PFSK-1 (cell line): Measurements from ENCODE around the gene SH3PXD2A.

Experiments
- FOXP2 ChIP-seq: optimal IDR thresholded peaks from 2 replicates; pipeline ENCODE3; 2011; ENCODE audit warnings: borderline replicate concordance, control low read depth, inconsistent platforms; ENCODE audit not compliant: insufficient read depth; ENCODE audit errors: extremely low read length, extremely low read depth
- POLR2AphosphoS5 ChIP-seq: IDR thresholded peaks from 2 replicates; pipeline ENCODE4 v1.6.1; 2012; ENCODE audit warnings: low read depth, mild to moderate bottlenecking, control low read depth, low read length, moderate library complexity
- SIN3A ChIP-seq: IDR thresholded peaks from 2 replicates; pipeline ENCODE4 v1.6.1; 2012; ENCODE audit warnings: mild to moderate bottlenecking, low read length, moderate library complexity, borderline replicate concordance; ENCODE audit not compliant: insufficient read depth
- TAF1 ChIP-seq: IDR thresholded peaks from 2 replicates; pipeline ENCODE4 v1.6.1; 2012; ENCODE audit warnings: low read length, control low read depth, borderline replicate concordance; ENCODE audit not compliant: insufficient read depth
- TF ChIP-seq, protein P1 (sequence below), 2 experiments: IDR thresholded peaks; 2 replicates each; pipeline versions ENCODE4 v1.6.1 to v1.8.0; 2011 to 2012; ENCODE audit warnings: low read depth in 2 of 2, low read length in 2 of 2, control low read depth in 1 of 2, inconsistent platforms in 1 of 2, mild to moderate bottlenecking in 1 of 2, moderate library complexity in 1 of 2; ENCODE audit not compliant: insufficient read depth in 1 of 2

The SH3PXD2A gene

DNA sequence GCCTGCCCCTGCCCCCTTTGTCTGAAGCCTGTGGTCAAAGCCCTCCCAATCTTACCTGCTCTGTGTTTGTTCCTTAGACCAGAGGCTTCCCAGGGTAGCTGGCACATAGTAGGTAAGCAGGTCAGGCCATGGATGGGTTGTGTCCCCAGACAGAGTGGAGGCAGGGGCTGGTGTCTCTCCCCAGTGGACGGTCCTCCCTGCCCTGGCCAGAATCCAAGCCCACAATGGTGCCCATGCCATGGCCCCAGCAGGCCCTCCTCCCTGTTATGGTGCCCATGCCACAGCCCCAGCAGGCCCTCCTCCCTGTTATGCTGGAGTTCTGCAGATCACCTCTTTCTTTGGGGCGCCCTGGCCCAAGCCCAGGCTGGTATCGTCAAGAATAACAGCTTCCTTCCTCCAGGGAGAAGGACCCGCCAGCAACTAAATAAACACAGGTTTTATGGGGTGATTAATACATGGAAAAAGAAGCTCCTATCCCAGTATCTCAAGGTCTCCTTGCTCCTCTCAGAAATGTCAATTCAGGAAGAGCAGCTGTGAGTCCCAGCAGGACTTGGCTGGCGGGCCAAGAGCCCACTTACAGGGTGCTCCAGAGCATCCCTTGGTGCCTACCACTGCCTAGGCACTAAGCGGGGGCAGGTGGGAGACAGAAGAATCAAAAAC is 279.8 kb downstream of the SH3PXD2A start:
- TF ChIP-seq, protein P1, sequence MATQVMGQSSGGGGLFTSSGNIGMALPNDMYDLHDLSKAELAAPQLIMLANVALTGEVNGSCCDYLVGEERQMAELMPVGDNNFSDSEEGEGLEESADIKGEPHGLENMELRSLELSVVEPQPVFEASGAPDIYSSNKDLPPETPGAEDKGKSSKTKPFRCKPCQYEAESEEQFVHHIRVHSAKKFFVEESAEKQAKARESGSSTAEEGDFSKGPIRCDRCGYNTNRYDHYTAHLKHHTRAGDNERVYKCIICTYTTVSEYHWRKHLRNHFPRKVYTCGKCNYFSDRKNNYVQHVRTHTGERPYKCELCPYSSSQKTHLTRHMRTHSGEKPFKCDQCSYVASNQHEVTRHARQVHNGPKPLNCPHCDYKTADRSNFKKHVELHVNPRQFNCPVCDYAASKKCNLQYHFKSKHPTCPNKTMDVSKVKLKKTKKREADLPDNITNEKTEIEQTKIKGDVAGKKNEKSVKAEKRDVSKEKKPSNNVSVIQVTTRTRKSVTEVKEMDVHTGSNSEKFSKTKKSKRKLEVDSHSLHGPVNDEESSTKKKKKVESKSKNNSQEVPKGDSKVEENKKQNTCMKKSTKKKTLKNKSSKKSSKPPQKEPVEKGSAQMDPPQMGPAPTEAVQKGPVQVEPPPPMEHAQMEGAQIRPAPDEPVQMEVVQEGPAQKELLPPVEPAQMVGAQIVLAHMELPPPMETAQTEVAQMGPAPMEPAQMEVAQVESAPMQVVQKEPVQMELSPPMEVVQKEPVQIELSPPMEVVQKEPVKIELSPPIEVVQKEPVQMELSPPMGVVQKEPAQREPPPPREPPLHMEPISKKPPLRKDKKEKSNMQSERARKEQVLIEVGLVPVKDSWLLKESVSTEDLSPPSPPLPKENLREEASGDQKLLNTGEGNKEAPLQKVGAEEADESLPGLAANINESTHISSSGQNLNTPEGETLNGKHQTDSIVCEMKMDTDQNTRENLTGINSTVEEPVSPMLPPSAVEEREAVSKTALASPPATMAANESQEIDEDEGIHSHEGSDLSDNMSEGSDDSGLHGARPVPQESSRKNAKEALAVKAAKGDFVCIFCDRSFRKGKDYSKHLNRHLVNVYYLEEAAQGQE (IDR thresholded peaks at IDR 0.05; ENCODE audit: insufficient read depth in 1 of 2, low read depth in 2 of 2, low read length in 2 of 2), result no peak
- TF ChIP-seq POLR2AphosphoS5 (no peak), SIN3A (no peak), FOXP2 (no peak), TAF1 (no peak)

DNA sequence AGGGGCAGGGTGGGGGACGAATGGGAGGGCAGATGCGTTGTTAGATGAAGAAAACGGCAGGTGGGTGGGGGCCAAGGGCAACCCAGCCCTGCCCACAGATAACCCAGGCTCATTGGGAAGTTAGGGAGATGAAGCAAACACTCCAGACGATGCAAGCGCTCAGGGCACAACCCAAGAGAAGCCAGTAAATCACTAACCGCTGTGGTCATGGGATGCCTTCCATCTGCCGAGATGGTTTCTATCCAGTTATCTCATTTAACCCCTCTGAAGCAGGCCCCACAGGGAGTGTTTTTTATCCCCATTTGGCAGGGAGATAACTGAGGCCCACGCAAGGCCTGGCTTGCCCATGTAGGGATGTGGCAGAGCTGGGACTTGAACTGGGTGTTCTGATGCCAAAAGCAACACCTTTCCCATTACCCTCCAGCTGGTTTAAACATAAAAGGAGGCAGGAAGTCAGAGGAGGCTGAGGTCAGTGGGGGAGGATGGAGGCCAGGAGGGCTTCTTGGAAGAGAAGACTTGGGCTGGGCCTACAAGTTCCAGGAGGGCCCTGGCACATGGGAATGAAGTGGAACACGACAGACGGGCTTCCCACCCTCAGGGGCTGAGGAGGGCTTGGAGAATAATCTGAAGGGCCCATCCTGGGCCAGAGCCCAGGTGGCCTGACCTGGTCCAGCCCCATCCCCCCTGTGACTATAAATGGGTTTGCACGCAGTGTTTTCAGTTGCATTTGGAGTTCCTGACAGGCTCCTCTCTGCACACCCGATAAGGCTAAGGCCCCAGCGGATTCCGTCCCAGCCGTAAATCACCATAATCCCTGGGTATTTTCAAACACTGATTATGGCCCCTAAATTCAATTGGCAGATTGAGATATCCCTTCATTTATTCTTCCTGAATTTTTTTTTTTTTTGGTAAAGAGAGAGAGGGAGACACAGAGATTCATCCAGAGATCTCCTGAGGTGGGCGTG is 281.0 kb downstream of the SH3PXD2A start:
- TF ChIP-seq, protein P1 (IDR thresholded peaks at IDR 0.05; ENCODE audit: insufficient read depth in 1 of 2, low read depth in 2 of 2, low read length in 2 of 2), result no peak
- TF ChIP-seq POLR2AphosphoS5 (no peak), SIN3A (no peak), TAF1 (no peak)

DNA sequence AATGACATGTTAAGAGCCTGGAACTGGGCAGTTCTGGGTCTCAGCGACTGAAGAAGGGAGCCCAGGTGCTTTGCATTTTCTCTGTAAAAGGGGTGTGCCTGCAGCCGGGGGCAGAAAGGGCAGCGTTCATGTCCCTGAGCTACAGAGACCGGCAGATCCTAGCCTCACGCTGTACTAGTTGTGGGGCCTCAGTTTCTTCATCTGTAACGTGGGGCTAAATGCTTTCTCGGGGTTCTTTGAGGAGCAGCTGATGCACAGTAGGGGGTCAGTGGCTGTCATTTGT is 282.2 kb downstream of the SH3PXD2A start:
- TF ChIP-seq, protein P1 (IDR thresholded peaks at IDR 0.05; ENCODE audit: insufficient read depth in 1 of 2, low read depth in 2 of 2, low read length in 2 of 2), result no peak
- TF ChIP-seq POLR2AphosphoS5, result no peak
- TF ChIP-seq TAF1, result no peak
- no peak for TF ChIP-seq FOXP2
- no peak for TF ChIP-seq SIN3A

DNA sequence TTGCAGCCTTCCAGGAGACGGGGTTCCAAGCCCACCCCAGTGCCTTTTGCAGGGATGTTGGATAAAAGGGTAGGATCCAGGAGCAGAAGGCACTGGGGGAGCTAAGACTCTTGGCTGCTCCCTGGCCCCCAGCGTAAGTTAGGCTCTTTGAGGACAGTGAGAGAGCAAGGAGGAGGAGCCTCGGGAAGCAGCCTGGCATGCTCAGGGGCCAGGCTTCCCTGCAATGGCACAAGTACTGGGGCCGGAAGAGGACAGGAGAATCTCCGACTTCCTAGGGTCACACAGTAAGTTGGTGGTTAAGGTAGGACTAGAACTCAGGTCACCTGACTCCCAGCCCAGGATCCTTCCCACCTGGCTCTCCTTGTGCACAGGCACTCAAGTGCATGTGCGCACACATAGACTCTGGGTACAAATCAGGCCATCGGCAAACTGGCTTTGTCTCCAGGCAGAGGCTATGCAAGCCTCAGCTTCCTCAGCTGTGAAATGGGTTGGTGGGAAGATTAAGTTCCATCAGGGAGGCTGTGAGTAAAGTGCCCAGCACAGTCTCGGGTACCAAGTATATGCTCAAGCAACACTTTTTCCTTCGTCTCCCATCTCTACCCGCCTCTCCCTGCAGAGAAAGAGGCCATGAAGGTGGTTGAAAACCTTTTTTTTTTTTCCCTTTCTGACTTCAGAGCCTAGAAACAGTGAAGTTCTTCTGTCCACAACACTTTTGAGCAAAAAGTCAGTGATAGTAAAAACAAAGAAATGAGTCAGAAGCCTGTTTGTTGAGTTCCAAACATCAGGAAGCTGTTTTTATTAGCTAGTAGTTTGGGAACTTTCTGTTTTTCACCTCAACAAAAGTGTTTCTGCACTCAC is 282.8 kb downstream of the SH3PXD2A start:
- TF ChIP-seq SIN3A (no peak), POLR2AphosphoS5 (no peak), FOXP2 (no peak), TAF1 (no peak)
- TF ChIP-seq, protein P1 (IDR thresholded peaks at IDR 0.05; ENCODE audit: insufficient read depth in 1 of 2, low read depth in 2 of 2, low read length in 2 of 2), result no peak
